GM21576 (cell line): ENCODE measurements around the gene INHBC.
"Not testable (repeated sequence)": the region's sequence is repeated elsewhere in the genome, so short reads cannot be mapped to it uniquely, and the experiment has no call there.

ENCODE experiments used
- ATAC-seq: cut with Tn5 transposase; IDR thresholded peaks from one replicate; pipeline ENCODE4 v1.9.1; 2021; ENCODE audit warnings: mild to moderate bottlenecking, moderate library complexity; ENCODE audit not compliant: unreplicated experiment

Gene INHBC

DNA sequence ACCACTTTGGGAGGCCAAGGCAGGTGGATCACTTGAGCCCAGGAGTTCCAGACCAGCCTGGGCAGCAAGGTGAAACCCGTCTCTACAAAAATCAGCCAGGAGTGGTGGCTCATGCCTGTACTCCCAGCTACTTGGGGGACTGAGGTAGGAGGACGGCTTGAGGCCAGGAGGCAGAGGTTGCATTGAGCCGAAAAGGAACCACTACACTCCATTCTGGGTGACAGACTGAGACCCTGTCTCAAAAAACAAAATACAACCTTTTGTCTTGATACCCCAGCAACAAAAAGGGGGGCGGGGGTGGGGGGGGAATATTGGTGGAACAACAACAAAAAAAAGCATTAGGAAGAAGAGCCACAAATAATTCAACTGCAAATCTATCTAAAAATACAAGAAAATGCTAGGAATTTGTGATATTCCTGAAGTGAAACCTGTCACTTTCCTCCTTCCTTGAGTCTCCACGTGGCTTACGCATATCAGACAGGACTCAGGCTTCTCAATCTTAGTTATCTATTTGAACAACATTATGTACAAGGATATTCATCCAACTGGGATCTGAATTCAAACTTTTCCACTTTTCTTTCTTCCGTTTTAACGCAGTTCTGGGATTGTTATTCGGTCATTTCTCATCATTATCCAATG lies 5.0 kb upstream of the INHBC start:
- no peak for ATAC-seq

DNA sequence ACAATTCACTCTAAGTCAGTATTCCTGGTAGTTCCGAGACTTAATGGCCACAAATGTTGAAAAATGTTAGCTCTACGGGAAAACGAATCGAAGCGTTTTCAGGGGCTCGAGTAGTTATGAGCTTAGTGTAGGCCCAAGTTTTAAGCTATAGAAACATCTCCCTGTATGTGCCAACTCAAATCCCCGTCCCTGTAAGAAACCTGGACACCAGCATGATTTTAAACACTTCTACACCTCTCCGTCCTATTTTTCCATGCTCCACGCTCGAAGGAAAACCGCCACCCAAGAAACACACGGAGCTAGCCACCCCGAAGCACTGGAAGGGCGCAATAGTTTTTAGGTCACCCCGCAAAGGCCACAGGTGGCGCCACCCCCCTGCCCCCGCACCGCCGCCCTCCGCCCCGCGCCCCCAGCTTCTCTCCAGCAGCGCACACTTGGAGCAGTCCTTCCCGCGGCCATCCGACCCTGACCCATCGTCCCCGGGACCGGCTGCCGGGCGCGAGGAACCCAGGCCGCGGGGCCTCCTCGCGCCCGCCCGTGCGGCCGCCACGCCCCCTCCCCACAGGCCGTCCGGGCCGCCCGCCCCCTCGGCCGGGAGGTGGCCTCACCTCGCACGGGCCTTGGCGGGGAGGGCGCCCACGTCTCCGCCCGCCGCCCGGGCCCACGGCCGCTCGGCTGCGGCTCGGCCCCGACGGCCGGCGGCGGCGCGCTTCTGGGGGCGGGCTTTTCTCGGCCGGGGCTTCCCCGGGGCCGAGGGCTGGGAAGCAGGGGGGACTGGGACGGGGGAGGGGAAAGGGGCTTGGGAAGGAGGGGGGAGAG lies 4.3 kb upstream of the INHBC start:
- peak; percentile 32 for ATAC-seq

DNA sequence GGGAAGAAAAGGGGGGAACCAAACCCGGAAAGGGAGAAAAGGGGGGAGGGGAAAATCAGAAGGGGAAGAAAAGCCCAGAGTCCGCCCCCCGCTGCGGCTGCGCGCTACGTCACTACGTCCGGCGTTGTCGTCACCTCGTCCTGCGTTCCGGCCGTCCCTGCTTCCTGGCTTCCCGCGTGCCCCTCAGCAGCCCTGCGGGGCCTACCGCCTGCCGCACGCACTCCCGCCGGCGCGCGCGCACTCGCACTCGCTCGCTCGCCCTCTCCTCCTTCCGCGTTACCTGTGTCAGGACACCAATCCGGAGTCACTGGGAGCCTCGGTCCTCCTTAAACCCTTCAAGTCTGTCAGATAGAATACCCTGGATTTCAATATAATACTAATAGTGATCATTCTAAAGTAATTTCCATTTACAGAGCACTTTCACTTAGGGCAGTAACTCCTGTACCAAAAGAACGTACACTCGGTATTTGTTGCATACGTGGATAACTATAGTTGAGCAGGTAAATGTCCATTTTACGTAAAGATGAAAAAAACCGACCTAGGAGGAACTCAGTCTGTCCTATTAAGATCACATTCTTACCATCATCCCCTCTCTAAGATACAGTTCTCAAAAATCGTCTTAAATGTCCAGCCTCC lies 3.5 kb upstream of the INHBC start, which contains the start of gene R3HDM2:
Gene R3HDM2 (minus strand): TSS at position 113 of the 636 bp plus-strand sequence. CDS start 120,615 bp downstream, outside the sequence.
- peak; percentile 95 for ATAC-seq

DNA sequence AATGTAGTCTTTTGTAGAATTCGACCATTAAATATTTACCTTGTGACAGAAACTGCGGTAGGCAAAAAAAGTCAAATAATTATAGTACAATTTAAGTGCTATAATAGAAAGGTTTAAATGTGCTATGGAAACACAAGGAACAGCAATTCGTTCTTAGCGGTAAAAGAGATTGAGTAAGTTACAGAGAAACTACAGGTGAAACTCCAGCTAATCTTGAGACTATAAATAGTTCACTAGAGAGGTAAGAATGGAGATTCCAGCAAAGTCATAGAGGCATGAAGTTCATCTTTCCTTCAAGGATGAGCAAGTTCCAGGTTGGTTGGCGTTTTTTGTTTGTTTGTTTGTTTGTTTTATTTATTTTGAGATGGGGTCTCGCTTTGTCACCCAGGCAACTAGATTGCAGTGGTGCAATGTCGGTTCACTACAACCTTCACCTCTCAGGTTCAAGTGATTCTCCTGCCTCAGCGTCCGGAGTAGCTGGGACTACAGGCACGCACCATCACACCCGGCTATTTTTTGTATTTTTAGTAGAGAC lies 2.9 kb upstream of the INHBC start:
- no peak for ATAC-seq

DNA sequence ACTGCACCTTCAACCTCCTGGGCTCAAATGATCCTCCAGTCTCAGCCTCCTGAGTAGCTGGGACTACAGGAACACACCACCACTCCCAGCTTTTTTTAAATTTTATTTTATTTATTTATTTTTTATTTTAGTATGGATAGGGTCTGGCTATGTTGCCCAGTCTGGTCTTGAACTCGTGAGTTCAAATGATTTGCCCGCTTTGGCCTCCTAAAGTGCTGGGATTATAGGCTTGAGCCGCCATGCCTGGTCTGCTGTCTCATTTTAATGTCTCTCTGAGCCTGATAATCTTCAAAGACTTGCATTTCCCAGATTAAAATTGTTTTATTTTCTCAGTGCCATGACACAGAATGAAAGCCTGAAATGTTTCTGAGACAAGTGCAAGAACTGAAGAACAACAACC lies 1.2 kb upstream of the INHBC start:
- ATAC-seq: no peak

DNA sequence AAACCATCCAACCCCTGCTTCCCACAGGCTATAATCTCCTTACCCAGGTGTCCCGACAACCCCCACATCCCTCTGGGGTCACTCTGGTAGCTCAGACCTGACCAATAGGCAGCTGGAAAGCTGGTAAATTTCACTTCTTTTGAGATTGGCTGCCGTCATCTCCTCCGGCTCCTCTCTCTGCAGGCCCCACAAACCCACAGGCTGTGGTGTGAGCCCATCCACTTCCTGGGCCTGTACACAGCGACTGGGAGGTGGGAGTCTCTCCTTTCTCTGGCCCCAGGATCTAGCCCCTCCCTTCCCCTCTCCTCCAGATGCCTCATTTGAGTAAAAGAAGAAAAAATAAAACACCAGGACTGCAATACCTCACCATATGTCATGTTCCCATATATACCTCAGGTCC lies 709 bp downstream of the INHBC start:
- ATAC-seq: no peak

DNA sequence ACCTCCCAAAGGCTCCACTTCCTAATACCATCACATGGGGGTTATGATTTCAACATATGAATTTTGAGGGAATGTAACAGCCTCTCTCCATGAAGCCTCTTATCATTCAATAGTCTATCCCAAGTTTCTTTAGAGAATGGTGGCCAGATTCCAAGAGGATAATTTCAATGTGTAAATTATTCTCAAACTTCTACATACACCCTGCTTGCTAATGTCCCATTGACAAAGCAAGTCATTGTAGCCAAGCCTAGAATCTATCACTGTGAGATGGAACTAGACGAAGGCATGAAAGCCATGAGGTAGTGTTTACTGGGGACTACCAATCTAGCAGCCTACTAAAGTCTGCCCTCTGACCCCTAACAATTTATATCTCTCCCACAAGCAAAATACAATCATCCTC lies 3.8 kb downstream of the INHBC start:
- ATAC-seq: no peak

DNA sequence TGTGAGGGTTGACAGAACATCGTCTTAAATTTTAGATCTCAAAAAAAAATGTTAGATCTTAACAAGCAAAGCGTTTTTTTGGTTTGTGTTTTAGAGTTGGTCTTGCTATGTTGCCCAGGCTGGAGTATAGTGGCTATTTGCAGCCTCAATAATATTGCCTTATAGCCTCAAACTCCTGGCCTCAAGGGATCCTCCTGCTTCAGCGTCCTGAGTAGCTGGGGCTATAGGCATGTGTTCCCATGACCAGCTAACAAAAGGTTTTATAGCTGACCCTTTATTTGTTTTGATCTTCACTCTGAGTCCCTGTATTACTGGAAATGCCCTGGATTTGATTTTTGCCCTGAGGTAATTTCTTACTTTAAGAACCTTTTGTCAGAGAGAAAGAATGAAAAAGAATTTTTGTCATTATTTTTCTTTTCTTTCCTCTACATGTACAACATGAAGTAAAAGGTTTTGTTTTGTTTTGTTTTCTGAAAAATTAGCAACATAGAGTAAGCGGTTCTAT lies 5.2 kb downstream of the INHBC start:
- no peak for ATAC-seq

DNA sequence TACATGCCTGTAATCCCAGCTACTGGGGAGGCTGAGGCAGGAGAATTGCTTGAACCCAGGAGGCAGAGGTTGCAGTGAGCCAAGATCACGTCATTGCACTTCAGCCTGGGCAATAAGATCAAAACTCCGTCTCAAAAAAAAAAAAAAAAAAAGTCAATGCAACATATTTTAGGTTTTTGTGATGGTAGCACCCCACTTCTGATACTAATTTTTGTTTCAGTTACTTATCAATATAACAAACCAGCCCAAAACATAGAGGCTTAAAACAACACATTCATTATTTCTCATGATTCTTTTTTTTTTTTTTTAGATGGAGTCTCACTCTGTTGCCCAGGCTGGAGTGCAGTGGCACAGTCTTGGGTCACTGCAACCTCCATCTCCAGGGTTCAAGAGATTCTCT lies 6.8 kb downstream of the INHBC start:
- ATAC-seq: not testable (repeated sequence)

DNA sequence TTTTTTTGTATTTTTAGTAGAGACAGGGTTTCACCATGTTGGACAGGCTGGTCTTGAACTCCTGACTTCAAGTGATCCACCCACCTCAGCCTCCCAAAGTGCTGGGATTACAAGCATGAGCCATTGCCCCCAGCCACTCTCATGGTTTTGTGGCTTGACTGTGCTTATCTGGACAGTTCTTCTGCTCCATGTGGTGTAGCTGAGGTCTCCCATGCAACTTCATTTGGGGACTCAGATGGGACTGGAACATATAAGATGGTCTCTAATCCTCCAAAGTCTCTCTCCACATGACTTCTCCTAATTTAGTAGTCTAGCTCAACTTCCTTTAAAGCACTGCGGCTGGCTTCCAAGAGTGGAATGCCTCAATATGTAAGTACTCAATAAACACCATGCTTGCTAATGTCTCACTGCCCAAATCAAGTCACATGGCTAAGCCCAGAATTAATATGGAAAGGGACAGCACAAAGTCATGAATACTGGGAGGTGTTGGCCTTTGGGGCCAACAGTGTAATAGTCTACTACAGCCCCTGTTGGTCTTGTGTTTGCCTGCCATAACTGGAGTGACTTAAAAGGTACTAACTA lies 7.4 kb downstream of the INHBC start:
- no peak for ATAC-seq

DNA sequence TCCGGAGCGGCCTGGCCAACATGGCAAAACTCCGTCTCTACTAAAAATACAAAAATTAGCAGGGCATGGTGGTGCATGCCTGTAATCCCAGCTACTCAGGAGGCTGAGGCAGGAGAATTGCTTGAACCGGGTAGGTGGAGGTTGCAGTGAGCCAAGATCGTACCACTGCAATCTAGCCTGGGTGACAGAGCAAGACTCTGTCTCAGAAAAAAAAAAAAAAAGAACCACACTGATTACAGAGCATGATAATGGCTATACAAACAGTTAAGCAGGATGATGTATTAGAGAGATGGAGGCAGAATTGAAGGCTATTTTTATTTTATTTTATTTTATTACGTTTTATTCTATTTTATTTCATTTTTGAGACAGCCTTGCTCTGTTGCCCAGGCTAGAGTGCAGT lies 9.8 kb downstream of the INHBC start:
- ATAC-seq: not testable (repeated sequence)

DNA sequence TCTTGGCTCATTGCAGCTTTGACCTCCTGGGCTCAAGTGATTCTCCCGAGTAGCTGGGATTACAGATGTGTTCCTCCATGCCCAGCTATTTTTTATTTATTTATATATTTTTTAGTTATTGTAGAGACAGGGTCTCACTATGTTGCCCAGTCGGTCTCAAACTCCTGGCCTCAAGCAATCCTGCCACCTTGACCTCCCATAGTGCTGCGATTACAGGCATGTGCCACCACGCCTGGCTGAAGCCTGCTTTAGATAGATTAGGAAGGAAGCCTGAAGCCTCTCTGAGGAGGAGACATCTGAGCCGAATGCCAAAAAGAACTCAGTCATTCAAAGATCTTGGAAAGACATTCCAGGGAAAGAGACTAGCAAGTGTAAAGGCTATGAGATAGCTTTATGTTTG lies 10.2 kb downstream of the INHBC start:
- no peak for ATAC-seq

DNA sequence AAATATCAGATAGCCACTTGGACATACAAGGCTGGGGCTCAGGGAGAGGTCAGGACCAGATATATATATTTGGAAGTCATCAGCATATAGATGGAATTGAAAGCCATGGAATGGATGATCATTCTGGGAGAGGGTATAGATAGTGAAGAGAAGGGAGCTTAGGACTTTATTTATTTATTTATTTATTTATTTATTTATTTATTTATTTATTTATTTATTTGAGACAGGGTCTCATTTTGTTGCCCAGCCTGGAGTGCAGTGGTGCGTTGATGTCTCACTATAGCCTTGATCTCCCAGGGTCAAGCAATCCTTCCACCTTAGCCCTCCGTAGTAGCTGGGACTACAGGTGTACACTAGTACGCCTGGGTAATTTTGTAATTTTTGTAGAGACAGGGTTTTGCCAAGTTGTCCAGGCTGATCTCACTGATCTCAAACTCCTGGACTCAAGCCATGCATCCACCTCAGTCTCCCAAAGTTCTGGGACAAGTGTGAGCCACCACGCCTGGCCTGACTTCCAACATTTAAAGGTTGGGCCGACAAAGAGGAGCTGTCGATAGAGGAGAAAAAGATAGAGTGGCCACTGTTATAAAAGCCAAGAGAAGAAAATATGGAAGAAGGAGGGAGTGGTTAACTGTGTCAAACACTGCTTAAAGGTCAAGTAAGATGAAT lies 11.8 kb downstream of the INHBC start:
- ATAC-seq: no peak

DNA sequence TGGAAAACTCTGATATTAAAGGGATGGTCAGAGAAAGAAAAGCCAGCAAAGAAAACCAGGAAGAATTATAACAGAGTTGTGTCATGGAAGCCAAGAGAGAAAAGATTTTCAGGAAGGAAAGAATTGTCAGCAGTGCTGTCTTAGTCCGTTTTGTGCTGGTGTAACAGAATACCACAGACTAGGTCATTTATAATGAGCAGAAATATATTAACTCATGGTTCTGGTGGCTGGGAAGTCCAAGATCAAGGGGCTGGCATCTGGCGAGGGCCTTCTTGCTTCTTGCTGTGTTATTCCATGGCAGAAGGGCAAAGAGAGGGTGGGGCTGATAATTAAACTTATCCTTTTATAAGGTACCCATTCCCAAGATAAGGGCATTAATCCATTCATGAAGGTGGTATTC lies 14.1 kb downstream of the INHBC start:
- ATAC-seq: no peak

DNA sequence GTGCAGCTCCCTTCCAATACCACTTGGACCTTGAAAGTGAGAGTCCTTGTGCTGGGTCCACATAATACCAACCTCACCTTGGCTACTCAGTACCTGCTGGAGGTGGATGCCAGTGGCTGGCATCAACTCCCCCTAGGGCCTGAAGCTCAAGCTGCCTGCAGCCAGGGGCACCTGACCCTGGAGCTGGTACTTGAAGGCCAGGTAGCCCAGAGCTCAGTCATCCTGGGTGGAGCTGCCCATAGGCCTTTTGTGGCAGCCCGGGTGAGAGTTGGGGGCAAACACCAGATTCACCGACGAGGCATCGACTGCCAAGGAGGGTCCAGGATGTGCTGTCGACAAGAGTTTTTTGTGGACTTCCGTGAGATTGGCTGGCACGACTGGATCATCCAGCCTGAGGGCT lies 14.8 kb downstream of the INHBC start:
- no peak for ATAC-seq

DNA sequence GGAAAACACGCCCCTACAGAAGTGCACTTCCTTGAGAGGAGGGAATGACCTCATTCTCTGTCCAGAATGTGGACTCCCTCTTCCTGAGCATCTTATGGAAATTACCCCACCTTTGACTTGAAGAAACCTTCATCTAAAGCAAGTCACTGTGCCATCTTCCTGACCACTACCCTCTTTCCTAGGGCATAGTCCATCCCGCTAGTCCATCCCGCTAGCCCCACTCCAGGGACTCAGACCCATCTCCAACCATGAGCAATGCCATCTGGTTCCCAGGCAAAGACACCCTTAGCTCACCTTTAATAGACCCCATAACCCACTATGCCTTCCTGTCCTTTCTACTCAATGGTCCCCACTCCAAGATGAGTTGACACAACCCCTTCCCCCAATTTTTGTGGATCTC lies 15.5 kb downstream of the INHBC start:
- no peak for ATAC-seq

DNA sequence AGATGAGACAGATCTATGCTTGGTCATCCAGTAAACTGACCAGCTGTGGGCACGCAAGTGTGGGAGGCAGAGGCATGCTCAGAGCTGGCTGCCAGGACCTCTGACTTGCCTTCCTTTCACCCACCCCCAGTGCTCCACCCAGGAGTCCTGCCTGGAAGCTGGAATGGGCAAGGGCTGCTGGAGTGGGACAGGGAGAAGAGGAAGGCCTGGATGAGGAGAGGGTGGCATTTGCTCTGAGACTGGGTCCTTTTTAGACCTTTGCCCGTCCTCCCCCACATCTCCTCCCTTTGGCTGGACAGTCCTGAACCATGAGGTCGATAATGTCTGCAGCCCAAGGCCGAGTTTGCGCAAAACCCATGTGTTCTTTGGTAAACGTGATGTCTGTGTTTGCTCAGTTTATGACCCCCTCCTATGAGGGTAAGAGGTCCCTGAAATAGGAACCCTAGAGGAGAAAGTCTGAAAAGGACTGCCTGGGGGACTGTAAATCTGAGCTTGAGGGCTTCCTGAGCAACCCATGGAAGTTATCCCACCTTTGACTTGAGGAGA lies 16.7 kb downstream of the INHBC start:
- no peak for ATAC-seq

DNA sequence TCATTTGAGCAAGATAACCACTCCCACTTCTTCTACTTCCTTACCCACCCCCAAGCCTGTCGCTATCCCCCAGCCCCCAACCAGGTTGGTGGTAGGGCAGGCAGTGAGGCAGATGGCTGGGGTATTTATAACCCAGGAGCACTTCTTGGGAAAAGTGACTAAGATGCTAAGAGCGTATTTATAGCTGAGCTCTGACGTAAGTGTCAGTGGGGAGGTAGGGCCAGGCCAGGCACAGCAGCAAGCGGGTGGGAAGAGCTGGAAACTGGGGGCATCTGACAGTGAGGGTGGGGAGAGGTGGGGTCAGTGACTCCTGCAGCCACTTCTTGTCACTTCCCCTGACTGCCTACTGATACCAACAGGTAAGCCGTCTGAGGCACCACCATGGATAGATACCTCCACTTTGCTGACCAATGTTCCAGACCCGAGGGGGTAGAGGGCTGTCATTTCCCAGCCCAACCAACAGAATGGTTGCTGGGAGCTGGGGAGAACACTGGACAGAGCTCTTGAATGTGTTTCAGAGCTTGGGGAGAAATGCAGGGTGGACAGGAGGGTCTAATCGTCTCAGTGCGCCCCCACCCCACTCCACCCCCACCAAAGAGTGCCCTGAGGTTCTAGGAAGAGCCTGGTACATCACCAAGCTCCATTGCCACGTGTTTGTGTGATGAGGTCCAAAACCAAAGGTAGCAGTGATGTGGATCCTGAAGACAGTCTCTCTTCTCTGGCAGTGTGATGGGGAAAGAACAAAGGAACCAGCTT lies 17.8 kb downstream of the INHBC start:
- no peak for ATAC-seq

DNA sequence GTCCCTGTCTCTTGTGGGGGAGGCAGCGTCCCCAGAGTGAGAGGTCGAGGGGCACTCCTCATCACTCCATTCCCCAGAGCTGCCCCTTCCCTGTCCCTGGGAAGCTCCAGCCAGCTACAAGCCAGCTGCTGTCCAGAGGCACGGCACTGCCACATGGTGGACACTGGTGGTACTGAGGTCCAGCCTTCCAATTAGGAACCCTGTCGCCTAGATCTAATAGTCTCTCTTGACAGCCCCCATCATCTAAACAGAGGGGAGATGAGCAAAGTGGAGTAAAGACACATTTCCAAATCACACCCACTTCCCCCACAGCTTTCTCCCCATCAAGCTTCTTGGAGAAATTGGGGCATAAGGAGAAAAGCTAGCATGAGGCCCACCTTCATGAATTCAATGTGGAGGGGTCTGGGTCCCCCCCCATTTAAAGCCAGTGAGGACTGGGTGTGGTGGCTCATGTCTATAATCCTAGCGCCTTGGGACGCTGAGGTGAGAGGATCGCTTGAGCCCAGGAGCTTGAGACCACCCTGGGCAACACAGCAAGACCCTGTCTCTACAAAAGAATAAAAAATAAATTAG lies 18.4 kb downstream of the INHBC start:
- ATAC-seq: no peak
